PFSK-1 (cell line): ENCODE measurements around the gene IFT88.

ENCODE experiments used
- FOXP2 ChIP-seq: optimal IDR thresholded peaks from 2 replicates; pipeline ENCODE3; 2011; ENCODE audit warnings: borderline replicate concordance, control low read depth, inconsistent platforms; ENCODE audit not compliant: insufficient read depth; ENCODE audit errors: extremely low read length, extremely low read depth
- POLR2AphosphoS5 ChIP-seq: IDR thresholded peaks from 2 replicates; pipeline ENCODE4 v1.6.1; 2012; ENCODE audit warnings: low read depth, mild to moderate bottlenecking, control low read depth, low read length, moderate library complexity
- REST ChIP-seq, 2 experiments: IDR thresholded peaks; 2 replicates each; pipeline versions ENCODE4 v1.6.1 to v1.8.0; 2011 to 2012; ENCODE audit warnings: low read depth in 2 of 2, low read length in 2 of 2, control low read depth in 1 of 2, inconsistent platforms in 1 of 2, mild to moderate bottlenecking in 1 of 2, moderate library complexity in 1 of 2; ENCODE audit not compliant: insufficient read depth in 1 of 2
- SIN3A ChIP-seq: IDR thresholded peaks from 2 replicates; pipeline ENCODE4 v1.6.1; 2012; ENCODE audit warnings: mild to moderate bottlenecking, low read length, moderate library complexity, borderline replicate concordance; ENCODE audit not compliant: insufficient read depth
- TAF1 ChIP-seq: IDR thresholded peaks from 2 replicates; pipeline ENCODE4 v1.6.1; 2012; ENCODE audit warnings: low read length, control low read depth, borderline replicate concordance; ENCODE audit not compliant: insufficient read depth

The IFT88 gene

GRCh38 chr13:20583803-20584293 is 16.9 kb downstream of the IFT88 start:
- no peak for TF ChIP-seq FOXP2
- no peak for TF ChIP-seq TAF1
- TF ChIP-seq REST (IDR thresholded peaks at IDR 0.05; ENCODE audit: insufficient read depth in 1 of 2, low read depth in 2 of 2, low read length in 2 of 2): no peak

GRCh38 chr13:20585371-20585770 is 18.4 kb downstream of the IFT88 start:
- TF ChIP-seq FOXP2 (no peak), TAF1 (no peak), SIN3A (no peak), REST (IDR thresholded peaks at IDR 0.05; ENCODE audit: insufficient read depth in 1 of 2, low read depth in 2 of 2, low read length in 2 of 2) (no peak), POLR2AphosphoS5 (no peak)

- no peak for TF ChIP-seq REST (IDR thresholded peaks at IDR 0.05; ENCODE audit: insufficient read depth in 1 of 2, low read depth in 2 of 2, low read length in 2 of 2)
- no peak for TF ChIP-seq FOXP2
- TF ChIP-seq SIN3A: no peak
- TF ChIP-seq POLR2AphosphoS5: no peak
- TF ChIP-seq TAF1: no peak
Observed at GRCh38 chr13:20588529-20589110, 21.7 kb downstream of the IFT88 start.

GRCh38 chr13:20590561-20590960 is 23.6 kb downstream of the IFT88 start:
- no peak for TF ChIP-seq TAF1
- TF ChIP-seq POLR2AphosphoS5: no peak
- TF ChIP-seq SIN3A: no peak
- TF ChIP-seq FOXP2: no peak
- TF ChIP-seq REST (IDR thresholded peaks at IDR 0.05; ENCODE audit: insufficient read depth in 1 of 2, low read depth in 2 of 2, low read length in 2 of 2): no peak

GRCh38 chr13:20592606-20593005 is 25.6 kb downstream of the IFT88 start:
- no peak for TF ChIP-seq REST (IDR thresholded peaks at IDR 0.05; ENCODE audit: insufficient read depth in 1 of 2, low read depth in 2 of 2, low read length in 2 of 2)
- TF ChIP-seq TAF1: no peak
- no peak for TF ChIP-seq POLR2AphosphoS5
- TF ChIP-seq SIN3A: no peak
